Activated B cell treated with CpG ODN at 0.5 μM for 24 hours (primary cell): Measurements from ENCODE around the gene SERINC3. TPM values are rescaled to one million over a fixed set of nuclear protein-coding genes. Genes with fewer than 3 reads are reported as not detected.

ENCODE experiments used
- ATAC-seq: fragments of 200-7000 bp; cut with Tn5 transposase; one replicate; pipeline ENCODE4 v1.10.0; 2021; ENCODE audit warnings: low read depth, mild to moderate bottlenecking, moderate library complexity
- CTCF ChIA-PET: fragments of 350-600 bp; sonication (Branson Sonifier 250); formaldehyde crosslinking; loops from one replicate; lab custom pipeline; 2021; ENCODE audit warnings: antibody characterized with exemption; lab: Charles Lee
- POLR2A ChIA-PET: fragments of 350-600 bp; sonication (Branson Sonifier 250); formaldehyde crosslinking; loops from one replicate; lab custom pipeline; 2021; ENCODE audit warnings: antibody characterized with exemption; lab: Charles Lee
- DNase-seq: peaks from one replicate; pipeline ENCODE4 v3.0.0; 2022
- H3K27ac Mint-ChIP-seq: one replicate; pipeline ENCODE4 v1.8.0; 2020; ENCODE audit warnings: mixed read lengths
- H3K27me3 Mint-ChIP-seq: one replicate; pipeline ENCODE4 v1.8.0; 2021; ENCODE audit warnings: mixed read lengths
- H3K36me3 Mint-ChIP-seq: one replicate; pipeline ENCODE4 v1.8.0; 2021; ENCODE audit warnings: low read depth, mixed read lengths
- H3K4me1 Mint-ChIP-seq: one replicate; pipeline ENCODE4 v1.8.0; 2021; ENCODE audit warnings: mixed read lengths
- H3K4me3 Mint-ChIP-seq: one replicate; pipeline ENCODE4 v1.8.0; 2020; ENCODE audit warnings: mild to moderate bottlenecking, mixed read lengths
- H3K9me3 Mint-ChIP-seq: one replicate; pipeline ENCODE4 v1.8.0; 2020; ENCODE audit warnings: mixed read lengths
- intact Hi-C: fragments of 100-400 bp; cut with micrococcal nuclease; formaldehyde crosslinking; loops from one replicate; pipeline ENCODE4 v1.15.1; 2024
- total RNA-seq: library from RNA; stranded (reverse); gene quantifications from 2 replicates; pipeline ENCODE4 v1.2.3, GENCODE V29; 2022
- TF ChIP-seq, protein P1 (sequence below): fragments of 200-600 bp; IDR thresholded peaks from one replicate; pipeline ENCODE4 v1.8.0; 2022; ENCODE audit warnings: antibody characterized with exemption, mild to moderate bottlenecking

The SERINC3 gene
- total RNA-seq, 1 donor from 2014 or later, result 41.4 TPM

DNA sequence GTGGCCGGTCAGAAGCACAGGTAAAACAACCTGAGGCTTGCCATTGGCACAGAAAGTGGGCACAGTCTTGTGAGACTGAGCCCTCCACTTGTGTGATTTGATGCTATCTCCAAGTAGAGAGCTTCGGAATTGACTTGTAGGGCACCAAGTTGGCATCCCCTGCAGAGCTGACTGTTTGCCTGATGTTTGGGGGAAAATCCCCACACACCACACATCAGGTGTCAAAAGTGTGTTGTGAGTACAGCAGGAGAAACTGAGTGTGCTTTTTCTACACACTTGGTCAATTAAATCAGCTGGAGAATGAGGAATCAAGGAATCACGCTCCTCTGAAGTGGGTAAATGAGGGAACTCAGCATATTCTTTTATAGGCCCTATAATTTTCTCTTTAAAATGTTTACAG lies 989 bp downstream of the SERINC3 start:
- no peak for DNase-seq
- H3K27me3 Mint-ChIP-seq, result no peaks in the 10 kb centered on the region
- peaks cover 28% of the 10 kb centered on the region for H3K36me3 Mint-ChIP-seq
- no peak for ATAC-seq
- POLR2A ChIA-PET, result interaction anchor here (0.6 to 2.3 kb wide), 5 partner anchors 43 to 313 kb away, joined by 3 to 13 read pairs (median 6); partner anchors contain the start of gene TTPAL
- intact Hi-C loops, result loop anchor here (5.0 kb wide), 3 partner anchors 134 to 309 kb away; partner anchors contain the start of gene OSER1
- CTCF ChIA-PET, result interaction anchor here (0.6 to 3.0 kb wide), 3 partner anchors 55 to 1075 kb away, joined by 3 to 9 read pairs (median 9); no protein-coding TSS in a partner anchor
- H3K4me3 Mint-ChIP-seq, result peak overlapping the region; percentile 89
- TF ChIP-seq, protein P1, sequence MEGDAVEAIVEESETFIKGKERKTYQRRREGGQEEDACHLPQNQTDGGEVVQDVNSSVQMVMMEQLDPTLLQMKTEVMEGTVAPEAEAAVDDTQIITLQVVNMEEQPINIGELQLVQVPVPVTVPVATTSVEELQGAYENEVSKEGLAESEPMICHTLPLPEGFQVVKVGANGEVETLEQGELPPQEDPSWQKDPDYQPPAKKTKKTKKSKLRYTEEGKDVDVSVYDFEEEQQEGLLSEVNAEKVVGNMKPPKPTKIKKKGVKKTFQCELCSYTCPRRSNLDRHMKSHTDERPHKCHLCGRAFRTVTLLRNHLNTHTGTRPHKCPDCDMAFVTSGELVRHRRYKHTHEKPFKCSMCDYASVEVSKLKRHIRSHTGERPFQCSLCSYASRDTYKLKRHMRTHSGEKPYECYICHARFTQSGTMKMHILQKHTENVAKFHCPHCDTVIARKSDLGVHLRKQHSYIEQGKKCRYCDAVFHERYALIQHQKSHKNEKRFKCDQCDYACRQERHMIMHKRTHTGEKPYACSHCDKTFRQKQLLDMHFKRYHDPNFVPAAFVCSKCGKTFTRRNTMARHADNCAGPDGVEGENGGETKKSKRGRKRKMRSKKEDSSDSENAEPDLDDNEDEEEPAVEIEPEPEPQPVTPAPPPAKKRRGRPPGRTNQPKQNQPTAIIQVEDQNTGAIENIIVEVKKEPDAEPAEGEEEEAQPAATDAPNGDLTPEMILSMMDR, result no peak
- H3K9me3 Mint-ChIP-seq, result no peaks in the 10 kb centered on the region
- peak overlapping the region; percentile 83 for H3K27ac Mint-ChIP-seq
- H3K4me1 Mint-ChIP-seq, result peaks cover 47% of the 10 kb centered on the region

- intact Hi-C loops, result no loop called here
- ATAC-seq (no peak), DNase-seq (no peak)
- H3K9me3 Mint-ChIP-seq, result no peaks in the 10 kb centered on the region
- H3K27ac Mint-ChIP-seq, result no peak overlapping the region
- peaks cover 47% of the 10 kb centered on the region for H3K4me1 Mint-ChIP-seq
- H3K27me3 Mint-ChIP-seq, result no peaks in the 10 kb centered on the region
- no peak overlapping the region for H3K4me3 Mint-ChIP-seq
- ChIA-PET POLR2A (interaction anchor here (0.5 to 1.2 kb wide), 7 partner anchors 11 to 131 kb away, joined by 3 to 9 read pairs (median 5); no protein-coding TSS in a partner anchor), CTCF (interaction anchor here (0.8 kb wide), 1 partner anchor 58 kb away, joined by 3 read pairs; no protein-coding TSS in a partner anchor)
- H3K36me3 Mint-ChIP-seq, result peaks cover 36% of the 10 kb centered on the region
- TF ChIP-seq, protein P1, result no peak
Observed at GRCh38 chr20:44518248-44518647, 3.6 kb downstream of the SERINC3 start.

- DNase-seq, result no peak
- ChIA-PET POLR2A (interaction anchor here (1.2 kb wide), 1 partner anchor 130 kb away, joined by 4 read pairs; no protein-coding TSS in a partner anchor), CTCF (no interaction called here)
- Mint-ChIP-seq H3K27me3 (no peaks in the 10 kb centered on the region), H3K4me3 (no peak overlapping the region), H3K27ac (no peak overlapping the region), H3K36me3 (peaks cover 44% of the 10 kb centered on the region), H3K9me3 (no peaks in the 10 kb centered on the region), H3K4me1 (peaks cover 42% of the 10 kb centered on the region)
- TF ChIP-seq, protein P1, result no peak
- intact Hi-C loops, result no loop called here
- no peak for ATAC-seq
Observed at GRCh38 chr20:44517454-44517853, 4.4 kb downstream of the SERINC3 start.

GRCh38 chr20:44516491-44516890 lies 5.4 kb downstream of the SERINC3 start:
- Mint-ChIP-seq H3K9me3 (no peaks in the 10 kb centered on the region), H3K4me3 (no peak overlapping the region), H3K36me3 (peaks cover 48% of the 10 kb centered on the region), H3K4me1 (peaks cover 36% of the 10 kb centered on the region), H3K27me3 (no peaks in the 10 kb centered on the region), H3K27ac (no peak overlapping the region)
- intact Hi-C loops, result no loop called here
- DNase-seq (no peak), ATAC-seq (no peak)
- TF ChIP-seq, protein P1, result no peak
- CTCF ChIA-PET, result no interaction called here
- POLR2A ChIA-PET, result no interaction called here

- Mint-ChIP-seq H3K4me3 (no peak overlapping the region), H3K36me3 (peaks cover 62% of the 10 kb centered on the region), H3K27me3 (no peaks in the 10 kb centered on the region), H3K4me1 (peaks cover 12% of the 10 kb centered on the region), H3K9me3 (no peaks in the 10 kb centered on the region), H3K27ac (no peak overlapping the region)
- DNase-seq (no peak), ATAC-seq (no peak)
- TF ChIP-seq, protein P1, result no peak
- intact Hi-C loops, result no loop called here
- POLR2A ChIA-PET, result no interaction called here
- CTCF ChIA-PET, result no interaction called here
Observed at GRCh38 chr20:44513871-44514270, 8.0 kb downstream of the SERINC3 start.
